ENCODE results near the gene CYP39A1.

Gene CYP39A1, protein sequence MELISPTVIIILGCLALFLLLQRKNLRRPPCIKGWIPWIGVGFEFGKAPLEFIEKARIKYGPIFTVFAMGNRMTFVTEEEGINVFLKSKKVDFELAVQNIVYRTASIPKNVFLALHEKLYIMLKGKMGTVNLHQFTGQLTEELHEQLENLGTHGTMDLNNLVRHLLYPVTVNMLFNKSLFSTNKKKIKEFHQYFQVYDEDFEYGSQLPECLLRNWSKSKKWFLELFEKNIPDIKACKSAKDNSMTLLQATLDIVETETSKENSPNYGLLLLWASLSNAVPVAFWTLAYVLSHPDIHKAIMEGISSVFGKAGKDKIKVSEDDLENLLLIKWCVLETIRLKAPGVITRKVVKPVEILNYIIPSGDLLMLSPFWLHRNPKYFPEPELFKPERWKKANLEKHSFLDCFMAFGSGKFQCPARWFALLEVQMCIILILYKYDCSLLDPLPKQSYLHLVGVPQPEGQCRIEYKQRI

DNA sequence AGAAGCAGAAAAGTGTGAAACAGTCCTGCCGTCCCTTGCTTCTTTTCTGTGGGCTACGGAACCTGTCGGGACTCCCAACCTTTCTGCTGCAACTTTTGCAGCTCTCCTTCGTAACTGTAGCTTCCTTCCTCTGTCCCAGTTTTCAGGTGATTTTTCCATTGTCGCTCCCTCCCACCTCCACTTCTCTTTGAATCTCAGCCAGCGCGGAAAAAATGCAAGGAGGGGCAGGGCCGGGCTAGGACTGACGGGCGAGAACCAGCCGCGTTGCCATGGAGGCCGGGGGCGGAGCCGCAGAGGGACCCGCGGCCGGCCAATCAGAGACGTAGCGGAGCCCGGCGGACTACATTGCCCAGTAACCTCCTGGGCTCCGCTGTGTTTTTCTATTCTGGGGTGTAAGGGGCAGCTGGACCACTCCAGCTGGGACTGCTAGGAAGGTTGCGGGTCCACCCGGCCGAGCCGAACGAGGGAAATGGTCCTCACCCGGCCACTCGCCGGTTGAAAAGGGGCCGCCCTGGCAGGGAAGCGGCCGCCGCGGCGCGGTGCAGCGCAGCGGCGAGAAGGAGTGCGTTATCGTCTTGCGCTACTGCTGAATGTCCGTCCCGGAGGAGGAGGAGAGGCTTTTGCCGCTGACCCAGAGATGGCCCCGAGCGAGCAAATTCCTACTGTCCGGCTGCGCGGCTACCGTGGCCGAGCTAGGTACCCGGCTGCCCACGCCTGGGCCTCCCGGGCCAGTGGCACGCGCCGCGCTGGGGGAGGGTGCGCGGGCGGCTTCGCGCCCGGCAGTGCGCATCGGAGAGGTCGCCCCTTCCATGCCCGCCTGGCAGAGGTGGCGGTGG is at the start of gene CYP39A1, which contains the start of gene SLC25A27:
CYP39A1 (minus strand) TSS at position 216 of the 836 bp plus-strand sequence. CDS start 236 bp downstream, outside the sequence.
SLC25A27 (plus strand) TSS at position 373 of the 836 bp plus-strand sequence; CDS start at position 591, 218 bp downstream.
- DNase-seq (ENCODE audit: low spot score) = peak; percentile 98

DNA sequence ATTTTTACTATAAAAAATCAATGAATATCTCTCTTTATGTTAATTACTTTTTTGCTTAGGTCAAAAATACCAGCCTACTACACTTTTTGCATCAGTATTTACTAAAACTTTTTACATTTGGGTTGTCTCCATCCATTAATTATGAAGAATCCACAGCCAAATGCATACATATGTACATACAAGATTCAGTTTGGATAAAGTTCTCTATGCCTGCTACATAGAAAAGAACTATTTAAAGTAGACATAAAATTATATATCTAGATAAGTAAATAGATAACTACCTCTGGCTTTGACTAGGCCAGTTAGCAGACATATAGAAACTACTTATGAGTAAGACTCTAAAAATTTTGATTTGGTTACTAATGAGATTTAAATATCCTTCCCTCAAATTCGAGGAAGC is 47.4 kb upstream of the CYP39A1 start:
- DNase-seq (ENCODE audit: low spot score) = no peak

DNA sequence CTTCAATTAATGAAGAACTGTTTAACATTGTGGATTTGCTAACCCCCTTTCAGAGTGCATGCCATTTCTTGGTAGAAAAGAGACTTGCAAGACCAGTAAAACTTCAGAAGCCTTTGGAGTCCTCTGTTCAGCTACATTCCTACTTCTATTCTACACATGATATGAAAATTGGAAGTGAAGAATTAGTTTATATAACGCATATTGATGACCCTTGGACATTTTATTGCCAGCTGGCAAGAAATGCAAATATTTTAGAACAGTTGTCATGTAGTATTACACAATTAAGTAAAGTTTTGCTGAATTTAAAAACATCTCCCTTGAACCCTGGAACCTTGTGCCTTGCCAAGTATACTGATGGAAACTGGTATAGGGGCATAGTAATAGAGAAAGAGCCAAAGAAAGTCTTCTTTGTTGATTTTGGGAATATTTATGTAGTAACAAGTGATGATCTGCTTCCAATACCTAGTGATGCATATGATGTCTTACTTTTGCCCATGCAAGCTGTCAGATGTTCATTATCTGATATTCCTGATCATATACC is 38.4 kb upstream of the CYP39A1 start:
- no peak for DNase-seq (ENCODE audit: low spot score)

DNA sequence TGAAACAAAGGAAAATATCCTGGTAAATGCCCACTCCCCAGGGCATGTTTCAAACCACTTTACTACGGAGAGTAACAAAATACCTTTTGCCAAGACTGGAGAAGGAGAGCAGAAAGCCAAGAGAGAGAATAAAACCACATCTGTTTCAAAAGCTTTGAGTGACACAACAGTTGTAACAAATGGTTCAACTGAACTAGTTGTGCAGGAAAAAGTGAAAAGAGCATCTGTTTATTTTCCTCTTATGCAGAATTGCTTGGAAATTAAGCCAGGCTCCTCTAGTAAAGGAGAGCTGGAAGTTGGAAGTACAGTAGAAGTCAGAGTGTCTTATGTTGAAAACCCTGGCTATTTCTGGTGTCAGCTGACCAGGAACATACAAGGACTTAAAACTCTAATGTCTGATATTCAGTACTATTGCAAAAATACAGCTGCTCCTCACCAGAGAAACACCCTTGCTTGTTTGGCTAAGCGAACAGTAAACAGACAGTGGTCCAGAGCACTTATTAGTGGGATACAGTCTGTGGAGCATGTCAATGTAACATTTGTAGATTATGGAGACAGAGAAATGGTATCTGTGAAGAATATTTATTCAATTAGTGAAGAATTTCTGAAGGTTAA is 37.6 kb upstream of the CYP39A1 start:
- DNase-seq (ENCODE audit: low spot score) = no peak

DNA sequence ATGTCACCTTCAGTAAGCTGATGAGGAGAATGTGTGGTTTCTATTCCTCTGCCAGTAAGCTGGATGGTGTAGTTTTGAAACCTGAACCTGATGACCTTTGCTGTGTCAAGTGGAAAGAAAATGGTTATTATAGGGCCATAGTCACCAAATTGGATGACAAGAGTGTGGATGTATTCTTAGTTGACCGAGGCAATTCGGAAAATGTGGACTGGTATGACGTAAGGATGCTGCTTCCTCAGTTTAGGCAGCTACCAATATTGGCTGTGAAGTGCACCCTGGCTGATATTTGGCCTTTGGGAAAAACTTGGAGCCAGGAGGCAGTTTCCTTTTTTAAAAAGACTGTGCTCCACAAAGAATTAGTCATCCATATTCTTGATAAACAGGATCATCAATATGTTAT is 37.0 kb upstream of the CYP39A1 start:
- no peak for DNase-seq (ENCODE audit: low spot score)

DNA sequence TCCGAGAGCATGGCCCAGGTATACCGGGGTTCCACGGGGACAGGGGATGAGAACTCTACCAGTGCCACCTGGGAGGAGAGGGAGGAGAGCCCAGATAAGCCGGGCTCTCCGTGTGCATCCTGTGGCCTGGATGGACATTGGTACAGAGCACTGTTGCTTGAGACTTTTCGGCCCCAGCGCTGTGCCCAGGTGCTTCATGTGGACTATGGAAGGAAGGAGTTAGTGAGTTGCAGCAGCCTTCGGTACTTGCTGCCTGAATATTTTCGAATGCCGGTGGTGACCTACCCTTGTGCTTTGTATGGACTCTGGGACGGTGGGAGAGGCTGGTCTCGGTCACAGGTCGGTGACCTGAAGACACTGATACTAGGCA is 36.3 kb upstream of the CYP39A1 start:
- DNase-seq (ENCODE audit: low spot score) = no peak

DNA sequence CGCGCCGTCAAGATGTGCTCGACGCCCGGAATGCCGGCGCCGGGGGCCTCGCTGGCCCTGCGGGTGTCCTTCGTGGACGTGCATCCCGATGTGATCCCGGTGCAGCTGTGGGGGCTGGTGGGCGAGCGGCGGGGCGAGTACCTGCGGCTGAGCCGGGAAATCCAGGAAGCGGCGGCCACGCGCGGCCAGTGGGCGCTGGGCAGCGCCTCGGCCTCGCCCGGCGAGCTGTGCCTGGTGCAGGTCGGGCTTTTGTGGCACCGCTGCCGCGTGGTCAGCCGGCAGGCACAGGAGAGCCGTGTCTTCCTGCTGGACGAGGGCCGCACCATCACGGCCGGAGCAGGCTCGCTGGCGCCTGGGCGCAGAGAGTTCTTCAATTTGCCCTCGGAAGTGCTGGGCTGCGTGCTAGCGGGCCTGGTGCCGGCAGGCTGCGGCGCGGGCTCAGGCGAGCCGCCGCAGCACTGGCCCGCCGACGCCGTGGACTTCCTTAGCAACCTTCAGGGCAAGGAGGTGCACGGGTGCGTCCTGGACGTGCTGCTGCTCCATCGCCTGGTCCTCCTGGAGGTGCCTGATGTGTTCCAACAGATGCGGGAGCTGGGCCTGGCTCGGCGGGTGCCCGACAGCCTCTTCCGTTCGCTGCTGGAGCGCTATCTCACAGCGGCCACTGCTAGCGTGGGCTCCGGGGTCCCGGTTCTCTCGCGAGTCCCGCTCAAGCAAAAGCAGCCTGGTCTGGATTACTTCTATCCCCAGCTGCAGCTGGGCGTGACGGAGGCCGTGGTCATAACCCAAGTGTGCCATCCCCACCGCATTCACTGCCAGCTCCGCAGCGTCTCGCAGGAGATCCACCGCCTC is 35.7 kb upstream of the CYP39A1 start:
- peak; percentile 17 for DNase-seq (ENCODE audit: low spot score)

DNA sequence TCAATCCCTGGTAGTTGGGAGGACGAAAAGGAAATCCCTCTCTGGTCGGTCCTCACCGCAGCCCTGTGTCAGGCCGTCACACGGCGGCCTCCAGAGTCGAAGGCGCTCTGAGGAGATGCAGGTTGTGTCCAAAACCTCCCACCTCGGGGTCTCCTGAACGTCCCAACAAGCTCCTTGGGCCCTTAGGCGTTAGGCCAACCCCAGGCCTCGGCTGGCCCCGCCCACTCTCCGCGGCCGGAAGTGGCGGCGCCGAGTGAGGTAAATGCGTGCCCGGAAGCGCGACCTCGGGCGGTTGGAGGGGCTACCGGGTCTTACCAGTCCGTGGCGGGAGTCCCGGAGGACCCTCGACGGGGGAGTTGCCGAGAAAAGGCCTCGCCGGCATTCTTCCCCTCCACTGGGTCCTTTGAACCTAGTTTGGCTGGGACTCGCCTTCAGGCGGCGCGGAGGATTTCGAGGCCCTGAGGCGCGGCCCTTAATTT is 35.0 kb upstream of the CYP39A1 start, which contains the start of gene TDRD6:
TDRD6 (plus strand) TSS at position 267 of the 479 bp plus-strand sequence. CDS start 244 bp downstream, outside the sequence.
- DNase-seq (ENCODE audit: low spot score) = no peak

DNA sequence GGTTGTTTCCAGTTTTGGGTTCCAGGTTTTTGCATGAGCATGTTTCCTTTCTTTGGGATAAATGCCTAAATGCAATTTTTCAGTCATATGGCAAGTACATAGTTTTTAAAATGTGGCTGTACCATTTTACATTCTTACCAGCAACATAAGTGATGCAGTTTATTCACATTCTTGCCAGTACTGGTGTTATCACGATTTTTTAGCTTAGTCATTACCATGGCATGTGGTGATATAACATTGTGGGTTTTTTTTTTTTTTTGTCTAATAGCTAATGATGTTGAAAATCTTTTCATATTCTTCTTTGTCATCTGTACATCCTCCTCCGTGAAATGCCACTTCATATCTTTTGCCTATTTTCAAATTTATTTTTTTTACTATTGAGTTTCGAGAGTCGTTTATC is 32.2 kb upstream of the CYP39A1 start:
- no peak for DNase-seq (ENCODE audit: low spot score)

DNA sequence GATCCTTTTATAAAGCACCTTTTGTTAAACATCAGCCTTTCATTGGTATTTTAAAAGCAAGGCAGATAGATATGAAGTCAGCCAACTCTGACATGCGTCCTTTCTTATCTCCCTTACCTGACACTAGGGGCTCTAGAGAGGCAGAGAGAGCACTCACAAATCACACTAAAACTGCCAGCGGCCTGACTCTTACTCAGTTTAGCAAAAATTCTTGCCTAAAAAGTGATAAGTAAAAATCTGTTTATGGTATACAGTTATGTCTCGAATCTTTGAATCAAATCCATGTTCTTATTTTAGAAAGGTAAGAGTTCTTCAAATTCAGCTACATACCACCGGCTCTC is 24.7 kb upstream of the CYP39A1 start:
- DNase-seq (ENCODE audit: low spot score) = no peak

DNA sequence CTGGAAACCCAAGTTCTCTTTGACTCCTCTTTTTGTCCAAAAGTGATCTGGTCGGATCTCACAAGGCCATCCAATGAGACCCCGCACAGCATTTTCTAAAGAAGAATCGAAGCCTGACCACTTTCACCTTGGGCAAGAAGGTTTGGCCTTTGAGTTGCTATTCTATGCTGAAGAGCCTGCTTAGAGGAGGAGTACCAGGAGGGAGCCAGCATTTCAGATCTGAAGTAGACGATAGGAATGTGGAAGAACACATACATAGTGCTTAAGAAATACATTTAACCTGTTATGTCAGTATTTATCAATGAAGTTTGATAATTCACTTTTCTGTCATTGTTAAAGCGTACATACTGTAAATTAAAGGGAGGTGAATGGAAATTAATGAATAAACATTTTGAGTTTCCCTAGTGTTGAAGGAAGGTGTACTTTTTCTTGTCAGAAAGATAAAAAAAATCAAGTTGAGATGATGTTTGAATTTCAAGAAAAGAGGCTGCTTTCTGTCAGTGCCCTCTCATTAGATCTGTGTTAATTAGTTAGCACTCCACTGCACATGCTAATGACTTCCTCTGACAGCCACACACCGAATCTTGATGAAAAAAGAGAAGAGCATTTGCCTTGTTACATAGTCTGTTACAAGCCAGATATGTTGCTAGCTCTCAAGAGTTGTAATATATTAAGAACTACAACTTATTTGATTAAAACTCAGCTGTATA is 24.1 kb upstream of the CYP39A1 start:
- DNase-seq (ENCODE audit: low spot score) = no peak

DNA sequence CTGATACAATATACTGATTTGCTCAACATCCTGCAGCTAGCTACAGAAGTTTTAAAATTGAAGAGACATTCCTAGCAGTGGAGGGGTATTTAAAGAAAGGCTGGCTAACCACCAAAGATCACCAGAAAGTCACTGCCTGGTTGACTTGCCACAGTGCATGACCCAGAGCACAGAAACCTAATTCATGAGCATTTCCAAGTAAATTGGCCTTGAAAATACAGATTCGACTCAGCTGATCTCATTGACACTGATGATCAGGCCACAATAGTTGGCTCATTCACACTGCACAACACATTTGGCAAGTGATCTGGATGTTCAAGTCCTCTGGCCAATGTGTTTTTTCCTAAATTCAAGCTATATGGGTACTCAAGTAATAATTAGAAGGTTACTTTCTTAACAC is 21.8 kb upstream of the CYP39A1 start:
- DNase-seq (ENCODE audit: low spot score) = no peak

DNA sequence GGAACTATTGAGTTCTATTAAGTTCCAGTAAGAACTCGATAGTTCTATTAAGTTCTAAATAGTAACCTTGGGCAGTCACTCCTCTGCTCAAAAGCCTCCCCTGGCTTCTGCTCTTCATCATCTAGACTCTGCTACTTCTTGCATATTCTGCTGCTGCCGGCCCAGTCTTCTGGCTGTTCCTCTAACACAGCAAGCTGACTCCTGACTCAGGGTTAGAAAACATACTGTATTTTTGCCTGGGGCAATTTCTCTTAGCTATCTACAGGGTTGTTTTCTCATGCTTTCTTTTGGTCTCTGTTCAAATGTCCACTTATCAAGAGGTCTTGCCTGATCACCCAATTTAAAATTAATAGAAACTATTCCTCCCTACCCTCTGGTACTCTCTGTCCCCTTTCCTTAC is 14.8 kb upstream of the CYP39A1 start:
- DNase-seq (ENCODE audit: low spot score) = no peak

DNA sequence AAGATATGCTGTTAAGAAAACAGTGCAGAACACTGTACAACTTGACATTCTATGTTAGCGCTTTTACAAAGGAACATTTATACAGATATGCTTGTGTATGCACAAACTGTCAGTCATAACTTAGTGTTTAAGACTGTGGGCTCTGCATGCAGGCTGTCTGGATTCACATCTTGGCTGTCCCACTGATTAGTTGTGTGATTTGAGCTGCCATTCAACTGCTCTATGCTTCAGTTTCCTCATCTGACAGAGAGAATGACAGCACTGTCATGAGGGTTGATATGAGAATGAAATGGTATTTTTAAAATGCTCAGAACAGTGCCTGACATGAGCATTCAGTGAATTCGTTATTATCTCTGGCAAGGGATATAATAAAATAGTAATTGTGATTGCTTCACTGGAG is 8.9 kb upstream of the CYP39A1 start:
- DNase-seq (ENCODE audit: low spot score) = no peak

DNA sequence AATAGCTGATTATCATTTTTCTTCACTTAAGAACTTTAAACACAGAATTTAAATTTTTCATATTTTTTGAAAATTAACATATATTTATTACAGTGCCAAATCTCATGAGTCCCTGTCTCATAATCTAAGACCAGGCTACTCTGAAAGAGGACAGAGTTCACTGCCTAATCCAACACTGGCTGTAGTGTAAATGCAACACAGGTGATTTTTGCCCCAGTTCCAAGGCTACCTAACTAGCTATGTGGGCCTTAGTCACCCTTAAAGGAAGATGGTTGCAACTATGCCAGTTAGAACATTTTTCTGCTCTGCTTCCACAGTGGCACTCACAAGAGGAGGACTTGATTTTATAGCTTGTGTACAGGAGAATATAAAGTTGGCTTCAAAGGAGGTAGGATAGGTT is 5.0 kb upstream of the CYP39A1 start:
- DNase-seq (ENCODE audit: low spot score) = no peak

DNA sequence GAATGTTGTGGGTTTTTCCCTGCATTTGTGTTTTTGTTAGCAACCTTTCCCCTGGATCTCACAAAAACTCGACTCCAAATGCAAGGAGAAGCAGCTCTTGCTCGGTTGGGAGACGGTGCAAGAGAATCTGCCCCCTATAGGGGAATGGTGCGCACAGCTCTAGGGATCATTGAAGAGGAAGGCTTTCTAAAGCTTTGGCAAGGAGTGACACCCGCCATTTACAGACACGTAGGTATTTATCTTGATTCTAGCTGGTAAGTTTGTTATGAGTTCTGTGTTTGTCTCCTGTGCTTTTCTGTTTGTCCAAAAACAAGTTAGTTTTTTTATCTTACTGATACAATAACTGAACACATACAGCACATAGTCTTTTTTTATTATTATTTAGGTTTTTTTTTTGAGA is 3.2 kb upstream of the CYP39A1 start:
- DNase-seq (ENCODE audit: low spot score) = peak; percentile 59

DNA sequence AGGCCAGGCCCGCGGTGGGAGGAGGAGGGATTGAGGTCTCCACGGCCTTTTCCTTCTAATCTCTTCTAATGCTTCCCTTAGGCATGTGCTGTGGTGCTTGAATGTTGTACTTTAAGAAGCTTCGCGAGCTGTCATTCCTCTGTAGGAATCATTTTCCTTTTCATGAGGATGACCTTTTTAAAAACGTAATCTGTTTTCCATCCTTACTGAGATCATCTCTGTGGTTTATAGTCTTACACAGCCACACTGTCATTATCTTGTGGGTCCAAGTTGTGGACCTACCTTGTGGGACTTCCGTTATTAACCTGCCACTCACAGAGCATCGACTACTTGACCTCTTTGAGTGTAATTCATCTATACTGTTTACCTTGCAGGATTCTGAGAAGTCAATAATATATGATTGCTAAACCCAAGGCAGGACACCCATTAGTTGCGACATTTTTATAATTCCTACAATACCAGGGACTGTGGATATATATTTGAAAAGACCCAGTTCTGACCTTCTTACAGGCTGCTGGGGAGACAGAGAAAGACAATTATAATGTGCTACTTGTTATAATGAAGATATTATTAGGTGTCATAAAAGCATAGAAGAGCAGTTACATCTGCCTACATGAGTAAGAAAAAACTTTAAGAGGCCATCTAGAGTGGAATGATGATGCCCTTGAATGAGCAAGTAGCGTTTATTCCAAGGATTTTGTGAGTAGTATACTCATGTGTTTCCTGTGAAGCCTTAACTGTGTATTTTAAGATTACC is 999 bp upstream of the CYP39A1 start:
- no peak for DNase-seq (ENCODE audit: low spot score)

DNA sequence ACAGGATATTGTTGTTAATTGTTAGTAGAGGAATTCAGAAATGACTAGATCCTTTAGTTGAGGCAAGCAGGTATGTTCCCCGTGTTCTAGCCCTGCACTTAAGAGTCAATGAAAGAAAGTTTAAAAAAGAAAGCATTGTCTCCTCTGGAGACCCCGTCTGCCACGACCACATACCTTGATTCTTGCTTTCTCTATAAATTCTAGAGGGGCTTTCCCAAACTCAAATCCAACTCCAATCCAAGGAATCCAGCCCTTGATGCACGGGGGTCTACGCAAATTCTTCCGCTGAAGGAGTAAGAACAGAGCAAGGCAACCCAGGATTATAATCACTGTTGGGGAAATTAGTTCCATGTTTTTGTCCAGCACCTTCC is 401 bp downstream of the CYP39A1 start:
- DNase-seq (ENCODE audit: low spot score) = no peak

DNA sequence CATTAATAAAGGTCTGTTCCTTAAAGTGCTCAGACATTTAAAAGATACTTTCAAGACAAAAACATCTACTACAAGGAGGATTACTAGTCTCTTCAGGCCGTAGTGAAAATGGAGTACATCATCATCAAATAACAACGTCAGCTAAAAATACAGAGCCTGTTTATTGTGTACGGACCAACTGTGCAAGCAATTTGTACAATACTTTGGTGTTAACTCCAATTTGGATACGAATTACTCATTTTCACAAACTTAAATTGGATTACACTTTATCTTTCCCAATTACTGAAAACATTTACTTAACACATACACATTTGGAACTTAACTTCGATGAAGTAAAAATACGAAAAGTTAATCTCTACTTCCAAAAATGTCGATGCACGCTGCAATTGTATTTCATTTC is 802 bp downstream of the CYP39A1 start:
- DNase-seq (ENCODE audit: low spot score) = no peak

DNA sequence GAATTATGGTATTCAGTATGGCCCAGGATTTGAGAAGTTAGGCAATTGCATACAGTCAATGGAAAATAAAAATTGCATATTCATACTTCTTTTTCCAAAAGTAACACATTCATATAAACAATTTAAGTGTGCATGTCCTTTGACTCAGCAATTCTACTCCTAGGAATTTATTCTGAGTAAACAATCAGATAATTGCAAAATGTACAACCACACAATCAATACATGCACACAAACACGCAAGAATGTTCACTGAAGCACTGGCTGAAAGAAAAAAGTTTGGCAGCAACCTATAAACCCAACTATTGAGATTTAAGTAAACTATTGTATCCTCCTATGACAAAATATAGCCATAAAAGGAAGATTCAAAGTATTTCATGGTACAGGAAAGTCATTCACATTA is 1.6 kb downstream of the CYP39A1 start:
- DNase-seq (ENCODE audit: low spot score) = no peak
